K562 (cell line): Measurements from ENCODE around the gene TP73. TPM values are rescaled to one million over a fixed set of nuclear protein-coding genes. Genes with fewer than 3 reads are reported as not detected.

Experiments used
- ARID3B ChIP-seq: fragments of 250-450 bp; sonication (Bioruptor Pico); IDR thresholded peaks from 2 replicates; pipeline ENCODE4 v1.4.0; 2020; ENCODE audit warnings: borderline replicate concordance
- CREM ChIP-seq: IDR thresholded peaks from 2 replicates; pipeline ENCODE4 v1.6.1; 2014; ENCODE audit warnings: antibody characterized with exemption, low read depth
- CTCF ChIP-seq, 3 experiments: IDR thresholded peaks in 2 of 3; conservative IDR thresholded peaks in 1 of 3; 2 replicates each; pipeline ENCODE4 v1.5.1; 2011 to 2012; ENCODE audit warnings: low read length in 3 of 3, mild to moderate bottlenecking in 3 of 3, control low read depth in 2 of 3, improper control_type of control experiment in 1 of 3, inconsistent platforms in 1 of 3, low read depth in 1 of 3, mixed read lengths in 1 of 3, moderate library complexity in 1 of 3; ENCODE audit not compliant: insufficient read depth in 2 of 3
- HDAC1 ChIP-seq, 2 experiments: fragments of 450-650 bp; IDR thresholded peaks; 2 replicates each; pipeline ENCODE4 v1.6.1; 2016 to 2017; ENCODE audit warnings: inconsistent platforms in 1 of 2, mild to moderate bottlenecking in 1 of 2, moderate library complexity in 1 of 2
- KLF16 ChIP-seq: IDR thresholded peaks from 2 replicates; pipeline ENCODE4 v1.6.1; 2016; ENCODE audit warnings: antibody characterized with exemption
- MCM7 ChIP-seq, 2 experiments: fragments of 450-650 bp; IDR thresholded peaks; 2 replicates each; pipeline ENCODE4 v1.6.1; 2016 to 2018
- RBFOX2 ChIP-seq: fragments of 200-400 bp; formaldehyde crosslinking; IDR thresholded peaks from 2 replicates; pipeline ENCODE4 v1.6.1; 2017; ENCODE audit warnings: low read depth, mild to moderate bottlenecking, low read length, moderate library complexity
- REST ChIP-seq, 2 experiments: fragments of 450-650 bp; formaldehyde crosslinking in 1 of 2; IDR thresholded peaks; 2 replicates each; pipeline versions ENCODE4 v1.4.0 to v1.6.1; 2014 to 2020; ENCODE audit warnings: mild to moderate bottlenecking in 2 of 2, borderline replicate concordance in 1 of 2, low read depth in 1 of 2
- SIX5 ChIP-seq, 2 experiments: IDR thresholded peaks; 2 replicates each; pipeline ENCODE4 v1.6.1; 2011; ENCODE audit warnings: low read length in 2 of 2, borderline replicate concordance in 1 of 2, low read depth in 1 of 2, mild to moderate bottlenecking in 1 of 2, moderate library complexity in 1 of 2; ENCODE audit not compliant: insufficient read depth in 1 of 2
- ZNF24 ChIP-seq: fragments of 450-650 bp; IDR thresholded peaks from 2 replicates; pipeline ENCODE4 v1.6.1; 2016
- ZNF408 ChIP-seq: fragments of 250-450 bp; sonication (Bioruptor Pico); IDR thresholded peaks from 2 replicates; pipeline ENCODE4 v1.4.0; 2020; ENCODE audit warnings: low read depth, mild to moderate bottlenecking, moderate library complexity
- polyA plus RNA-seq, 8 experiments: library from polyadenylated mRNA; depleted of rRNA in 4 of 8; stranded (reverse) in 5 of 8; unstranded in 3 of 8; fragments of >200 nt; fragmentation: Nextera tagmentation in 2 of 8; fragmentation: Illumina TruSeq in 1 of 8; extraction: Ambion mirVana in 2 of 8; extraction: Trizol in 1 of 8; gene quantifications; 2 replicates each; pipeline versions ENCODE4 v1.2.1 to v1.2.3, GENCODE V29; 2011 to 2014; ENCODE audit warnings: inconsistent platforms in 1 of 8, missing spikeins in 1 of 8
- total RNA-seq, 7 experiments: library from RNA; depleted of rRNA in 6 of 7; stranded (reverse); fragments of >200 nt in 6 of 7; fragmentation: Illumina TruSeq in 2 of 7; extraction: Trizol in 2 of 7; gene quantifications; 2 replicates each; pipeline versions ENCODE4 v1.2.1 to v1.2.3, GENCODE V29; 2011 to 2021; ENCODE audit warnings: low replicate concordance in 1 of 7

The TP73 gene
- total and polyA plus RNA-seq, 9 of the 15 experiments (the other 6 are each of a cell fraction or from before 2014, with no cell fraction given) = 0.07 to 1.6 (median 0.40) TPM; not detected in 2

GRCh38 chr1:3727042-3727824 is 74.9 kb downstream of the TP73 start (continued):
- no peak for TF ChIP-seq ARID3B (CRISPR knock-in tag)
- peak; percentile 79 to 91 (median 83) for TF ChIP-seq CTCF (IDR thresholded peaks at IDR 0.05 in 2 of 3, conservative IDR thresholded peaks at IDR 0.05 in 1 of 3; ENCODE audit: insufficient read depth in 2 of 3, low read depth in 1 of 3, low read length in 3 of 3)
- 0 out of 2 replicates have a peak, but pooled peaks have one; percentile 26 for TF ChIP-seq KLF16
- no peak for TF ChIP-seq ZNF24
- no peak for TF ChIP-seq ZNF408 (CRISPR knock-in tag)
- TF ChIP-seq SIX5 (IDR thresholded peaks at IDR 0.05; ENCODE audit: borderline replicate concordance in 1 of 2, insufficient read depth in 1 of 2, low read depth in 1 of 2, low read length in 2 of 2) = no peak
- 0 out of 2 replicates have a peak, but pooled peaks have one; percentile 21 for TF ChIP-seq RBFOX2
- peak; percentile 43 for TF ChIP-seq REST (IDR thresholded peaks at IDR 0.05; ENCODE audit: borderline replicate concordance)
- TF ChIP-seq REST (CRISPR knock-in tag; IDR thresholded peaks at IDR 0.05; ENCODE audit: low read depth) = no peak
- peak; percentile 7; the same call in 1 of the 2 replicates for TF ChIP-seq CREM
- no peak for TF ChIP-seq HDAC1 (IDR thresholded peaks at IDR 0.05)
- no peak for TF ChIP-seq MCM7 (IDR thresholded peaks at IDR 0.05)
